ENCODE results near the gene PIK3C2G. TPM values are rescaled to one million over a fixed set of nuclear protein-coding genes. Genes with fewer than 3 reads are reported as not detected.

Gene PIK3C2G
- total RNA-seq, 1 experiment from 2014 or later = not detected

DNA sequence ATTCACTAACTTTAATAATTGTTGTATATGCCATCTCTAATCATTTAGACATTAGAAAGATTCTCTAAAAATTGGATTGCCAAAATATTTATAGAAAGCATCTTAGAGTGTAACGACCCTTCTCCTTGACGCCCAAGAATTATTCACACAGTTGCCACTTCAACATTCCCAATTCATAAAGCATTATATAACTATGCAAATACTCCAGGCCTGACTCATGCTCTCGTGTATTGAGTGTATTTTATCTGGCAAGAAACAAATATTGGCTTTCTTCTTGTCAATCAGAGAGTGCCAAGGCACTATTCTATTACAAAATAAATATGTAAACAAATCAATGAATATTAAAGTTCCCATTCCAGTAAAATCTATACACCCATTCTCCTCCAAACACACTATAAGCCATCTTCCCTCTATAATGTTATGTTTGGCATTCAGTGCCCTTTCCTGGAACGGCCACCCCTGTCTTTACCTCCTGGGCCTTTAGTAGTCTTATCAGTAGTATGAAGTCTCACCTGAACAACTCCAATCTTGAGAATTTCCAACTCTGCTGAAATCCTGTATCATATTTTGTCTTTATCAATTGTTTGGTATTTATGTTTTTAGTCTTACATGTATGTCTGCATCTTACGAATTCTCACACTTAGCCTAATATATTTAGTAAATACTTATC, 182.6 kb downstream of the PIK3C2G start:
- H3K14ac ChIP-seq (ENCODE audit: insufficient read depth, low read length) = no peak overlapping the region
- no peak overlapping the region for H4K5ac ChIP-seq (ENCODE audit: insufficient read length, low read depth, low read length)
- no peak overlapping the region for H4K91ac ChIP-seq (ENCODE audit: insufficient read length, low read depth, low read length)
- no peaks in the 10 kb centered on the region for H3K23me2 ChIP-seq (ENCODE audit: insufficient read length, low read depth, low read length, poor library complexity, severe bottlenecking)
- DNase-seq = no peak
- WGBS (ENCODE audit: extremely low coverage, insufficient read length, low lambda C conversion rate) = no CpG with 5 or more reads among the region's 5 CpGs
- Mint-ChIP-seq H3K27ac (no peak overlapping the region), H3K9me3 (no peaks in the 10 kb centered on the region), H3K4me3 (no peak overlapping the region), H3K36me3 (ENCODE audit: insufficient read depth in 1 of 3, low read depth in 3 of 3) (no peaks in the 10 kb centered on the region), H3K4me1 (peaks cover 9 to 10% of the 10 kb centered on the region in 2 experiments), H3K27me3 (ENCODE audit: low read depth) (no peaks in the 10 kb centered on the region)
- H4K20me1 ChIP-seq (ENCODE audit: control insufficient read depth, insufficient read depth, insufficient read length) = no peaks in the 10 kb centered on the region
- no peaks in the 10 kb centered on the region for H3K9me3 ChIP-seq (ENCODE audit: control insufficient read depth, low read depth, low read length)
- H2AK5ac ChIP-seq (ENCODE audit: insufficient read length, low read length) = no peak overlapping the region
- no peak overlapping the region for H2BK5ac ChIP-seq (ENCODE audit: insufficient read length, low read length)
- no peak overlapping the region for H3K9ac ChIP-seq (ENCODE audit: extremely low read depth, insufficient read length, low read length)
- no peaks in the 10 kb centered on the region for H3K27me3 ChIP-seq (ENCODE audit: insufficient read depth, low read length)
- H3K18ac ChIP-seq (ENCODE audit: insufficient read length, low read depth, low read length) = no peak overlapping the region
- TF ChIP-seq, protein P1, sequence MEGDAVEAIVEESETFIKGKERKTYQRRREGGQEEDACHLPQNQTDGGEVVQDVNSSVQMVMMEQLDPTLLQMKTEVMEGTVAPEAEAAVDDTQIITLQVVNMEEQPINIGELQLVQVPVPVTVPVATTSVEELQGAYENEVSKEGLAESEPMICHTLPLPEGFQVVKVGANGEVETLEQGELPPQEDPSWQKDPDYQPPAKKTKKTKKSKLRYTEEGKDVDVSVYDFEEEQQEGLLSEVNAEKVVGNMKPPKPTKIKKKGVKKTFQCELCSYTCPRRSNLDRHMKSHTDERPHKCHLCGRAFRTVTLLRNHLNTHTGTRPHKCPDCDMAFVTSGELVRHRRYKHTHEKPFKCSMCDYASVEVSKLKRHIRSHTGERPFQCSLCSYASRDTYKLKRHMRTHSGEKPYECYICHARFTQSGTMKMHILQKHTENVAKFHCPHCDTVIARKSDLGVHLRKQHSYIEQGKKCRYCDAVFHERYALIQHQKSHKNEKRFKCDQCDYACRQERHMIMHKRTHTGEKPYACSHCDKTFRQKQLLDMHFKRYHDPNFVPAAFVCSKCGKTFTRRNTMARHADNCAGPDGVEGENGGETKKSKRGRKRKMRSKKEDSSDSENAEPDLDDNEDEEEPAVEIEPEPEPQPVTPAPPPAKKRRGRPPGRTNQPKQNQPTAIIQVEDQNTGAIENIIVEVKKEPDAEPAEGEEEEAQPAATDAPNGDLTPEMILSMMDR (conservative IDR thresholded peaks at IDR 0.05) = no peak
- H3K4me2 ChIP-seq (ENCODE audit: insufficient read depth, insufficient read length, low read length) = no peak overlapping the region
- no peak overlapping the region for H3K56ac ChIP-seq (ENCODE audit: insufficient read length, low read depth, low read length)
- H4K8ac ChIP-seq (replicated peaks; ENCODE audit: insufficient read length, low read depth, low read length) = no peak overlapping the region
- H3K27ac ChIP-seq (ENCODE audit: insufficient read length, low read depth, low read length) = no peak overlapping the region
- H2BK15ac ChIP-seq (ENCODE audit: low read depth, low read length) = no peak overlapping the region
- H3K79me2 ChIP-seq (ENCODE audit: insufficient read depth, low read length) = no peaks in the 10 kb centered on the region
- H2AFZ ChIP-seq (ENCODE audit: low read length) = no peak overlapping the region
- no peak overlapping the region for H2BK120ac ChIP-seq (ENCODE audit: low read depth, low read length, poor library complexity, severe bottlenecking)
- H2BK12ac ChIP-seq (ENCODE audit: insufficient read length, low read depth, low read length) = no peak overlapping the region
- H3T11ph ChIP-seq (ENCODE audit: low read length) = no peak overlapping the region
- H3K23ac ChIP-seq (ENCODE audit: insufficient read length, low read depth, low read length) = no peak overlapping the region
- H3K4me1 ChIP-seq (ENCODE audit: insufficient read depth, low read length) = no peaks in the 10 kb centered on the region
- no peak overlapping the region for H3K4ac ChIP-seq (ENCODE audit: low read depth, low read length)
- no peaks in the 10 kb centered on the region for H3K79me1 ChIP-seq (ENCODE audit: insufficient read depth, low read depth, low read length, poor library complexity, severe bottlenecking)
- H2BK20ac ChIP-seq (ENCODE audit: low read depth, low read length, poor library complexity, severe bottlenecking) = no peak overlapping the region
